Breast epithelium (tissue), 3 donors: ENCODE measurements around the gene OTOG.

Source experiments
- POLR2A ChIP-seq: fragments of 450-650 bp; IDR thresholded peaks from one replicate; pipeline ENCODE4 v1.6.1; 2016; ENCODE audit warnings: antibody characterized with exemption, mild to moderate bottlenecking, moderate library complexity
- POLR2AphosphoS5 ChIP-seq, 3 donors: sonication (generic); formaldehyde crosslinking; IDR thresholded peaks; one replicate each; pipeline ENCODE4 v1.6.1; 2017; ENCODE audit warnings: antibody characterized with exemption in 3 of 3
- TF ChIP-seq, protein P1 (sequence below), 3 donors: fragments of 450-650 bp; IDR thresholded peaks; one replicate each; pipeline ENCODE4 v1.5.1; 2016 to 2017; ENCODE audit warnings: antibody characterized with exemption in 3 of 3, mild to moderate bottlenecking in 3 of 3, moderate library complexity in 3 of 3

DNA sequence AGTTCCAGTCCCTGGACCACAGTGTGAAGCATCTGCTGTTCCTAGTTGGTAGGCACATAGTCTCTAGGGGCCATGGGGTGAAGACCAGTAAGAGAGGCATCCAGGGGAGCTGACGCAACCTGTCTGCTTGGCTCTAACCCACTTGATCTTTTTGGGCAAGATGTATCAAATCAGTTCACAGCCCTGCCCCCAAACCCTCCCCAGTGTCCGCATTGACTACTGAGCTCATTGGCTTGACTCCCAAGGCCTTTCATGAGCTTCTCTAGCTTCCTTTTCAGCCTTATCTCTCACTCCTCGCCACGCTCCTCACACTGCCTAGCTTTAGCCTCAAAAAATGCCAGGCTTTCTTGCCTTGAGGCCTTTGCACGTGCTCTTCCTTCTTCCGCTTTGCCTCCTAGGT, 40.7 kb upstream of the OTOG start:
- TF ChIP-seq, protein P1, sequence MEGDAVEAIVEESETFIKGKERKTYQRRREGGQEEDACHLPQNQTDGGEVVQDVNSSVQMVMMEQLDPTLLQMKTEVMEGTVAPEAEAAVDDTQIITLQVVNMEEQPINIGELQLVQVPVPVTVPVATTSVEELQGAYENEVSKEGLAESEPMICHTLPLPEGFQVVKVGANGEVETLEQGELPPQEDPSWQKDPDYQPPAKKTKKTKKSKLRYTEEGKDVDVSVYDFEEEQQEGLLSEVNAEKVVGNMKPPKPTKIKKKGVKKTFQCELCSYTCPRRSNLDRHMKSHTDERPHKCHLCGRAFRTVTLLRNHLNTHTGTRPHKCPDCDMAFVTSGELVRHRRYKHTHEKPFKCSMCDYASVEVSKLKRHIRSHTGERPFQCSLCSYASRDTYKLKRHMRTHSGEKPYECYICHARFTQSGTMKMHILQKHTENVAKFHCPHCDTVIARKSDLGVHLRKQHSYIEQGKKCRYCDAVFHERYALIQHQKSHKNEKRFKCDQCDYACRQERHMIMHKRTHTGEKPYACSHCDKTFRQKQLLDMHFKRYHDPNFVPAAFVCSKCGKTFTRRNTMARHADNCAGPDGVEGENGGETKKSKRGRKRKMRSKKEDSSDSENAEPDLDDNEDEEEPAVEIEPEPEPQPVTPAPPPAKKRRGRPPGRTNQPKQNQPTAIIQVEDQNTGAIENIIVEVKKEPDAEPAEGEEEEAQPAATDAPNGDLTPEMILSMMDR (IDR thresholded peaks at IDR 0.05), result no peak
- TF ChIP-seq POLR2A, result no peak
- no peak for TF ChIP-seq POLR2AphosphoS5 (IDR thresholded peaks at IDR 0.05)
